ENCODE results near the gene MKI67.
A peak's percentile ranks its signal among the peaks of the same experiment; 100 is the strongest.

The MKI67 gene

DNA sequence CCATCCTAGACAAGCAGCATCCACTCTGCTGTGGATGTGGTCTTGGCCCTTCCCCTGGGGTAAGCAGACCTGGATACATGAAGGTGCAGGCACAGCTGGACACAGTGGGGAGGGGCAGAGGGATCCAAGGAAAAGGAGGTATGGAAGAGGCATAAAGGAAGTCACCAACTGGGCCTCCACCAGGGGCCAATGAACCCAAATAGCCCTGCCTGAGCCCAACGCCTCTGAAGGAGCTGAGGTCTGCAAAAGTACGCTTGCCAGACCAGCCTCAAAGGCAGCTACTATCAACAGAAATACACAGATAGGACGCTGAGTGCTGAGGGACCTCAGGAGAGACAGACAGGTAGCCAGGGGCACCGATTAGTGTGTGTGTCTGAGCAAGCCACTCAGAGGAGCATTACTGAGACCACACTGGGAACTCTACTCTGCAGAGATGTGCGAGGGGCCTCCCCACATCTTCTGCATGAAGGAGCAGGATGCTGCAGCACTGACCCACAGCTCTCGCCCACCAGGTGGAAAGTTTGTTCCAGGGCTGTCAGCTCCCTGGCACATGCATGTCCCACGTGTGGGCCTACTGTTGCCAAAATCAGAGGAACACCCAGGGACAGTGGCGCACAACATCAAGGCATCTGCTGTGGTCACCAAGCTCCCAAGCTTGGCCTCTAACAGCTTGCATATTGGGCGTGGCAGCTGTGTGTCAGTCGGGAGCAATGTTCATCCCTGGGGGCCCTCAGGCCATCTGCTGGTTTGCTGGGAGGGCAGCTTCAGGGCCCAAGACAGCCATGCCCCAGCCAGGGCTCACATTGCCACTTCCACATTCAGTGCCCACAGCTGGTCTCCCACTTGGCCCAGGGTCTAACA, 40.0 kb downstream of the MKI67 start:
- H3K27ac ChIP-seq: peak overlapping the region; percentile 51
- DNase-seq (ENCODE audit: low read depth, low spot score): no peak

GRCh38 chr10:128084991-128085390, 41.2 kb downstream of the MKI67 start:
- H3K27ac ChIP-seq: no peak overlapping the region
- no peak for DNase-seq (ENCODE audit: low read depth, low spot score)

DNA sequence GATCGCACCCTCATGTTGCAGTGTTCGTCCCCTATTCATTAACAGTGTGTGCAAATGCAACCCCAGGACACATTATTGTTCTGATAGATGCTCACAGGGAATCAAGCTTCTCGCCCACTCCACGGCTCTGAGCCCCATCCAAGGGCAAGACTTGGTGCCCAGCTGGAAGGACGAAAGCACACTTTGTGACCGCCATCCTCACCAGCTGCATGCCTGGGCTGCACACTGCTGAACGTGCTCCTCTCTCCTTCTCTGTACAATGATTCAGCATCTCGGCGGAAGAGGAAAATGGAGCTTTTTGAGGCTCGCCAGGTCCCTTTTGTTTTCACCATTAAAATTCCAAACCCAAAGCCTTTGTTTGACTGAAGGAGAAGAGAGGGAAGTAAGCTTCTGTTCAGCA, 41.9 kb downstream of the MKI67 start:
- no peak for DNase-seq (ENCODE audit: low read depth, low spot score)
- H3K27ac ChIP-seq: no peak overlapping the region

GRCh38 chr10:128083191-128083895, 42.9 kb downstream of the MKI67 start:
- no peak overlapping the region for H3K27ac ChIP-seq
- no peak for DNase-seq (ENCODE audit: low read depth, low spot score)

DNA sequence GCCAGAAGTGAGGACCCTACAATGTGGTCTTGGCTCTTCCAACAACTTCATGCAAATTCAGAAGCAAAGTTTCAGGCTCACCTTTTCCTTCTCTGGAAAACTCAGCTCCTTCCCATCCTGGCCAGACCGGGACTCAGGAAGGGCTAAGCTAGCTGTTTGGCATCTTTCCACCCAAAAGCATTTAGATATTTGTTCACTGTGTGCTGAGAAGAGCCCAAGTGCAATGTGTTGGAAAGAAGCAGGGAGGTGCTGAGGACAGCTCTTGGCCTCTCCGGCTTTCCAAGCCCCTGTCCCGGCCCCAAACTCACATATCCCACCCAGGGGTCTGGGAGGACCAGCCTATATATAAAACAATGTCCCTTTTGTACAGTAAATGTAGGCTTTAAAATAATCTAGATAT, 44.5 kb downstream of the MKI67 start:
- DNase-seq (ENCODE audit: low read depth, low spot score): no peak
- H3K27ac ChIP-seq: no peak overlapping the region

- no peak for DNase-seq (ENCODE audit: low read depth, low spot score)
- no peak overlapping the region for H3K27ac ChIP-seq
Measured at GRCh38 chr10:128081222-128081621, 45.0 kb downstream of the MKI67 start.

DNA sequence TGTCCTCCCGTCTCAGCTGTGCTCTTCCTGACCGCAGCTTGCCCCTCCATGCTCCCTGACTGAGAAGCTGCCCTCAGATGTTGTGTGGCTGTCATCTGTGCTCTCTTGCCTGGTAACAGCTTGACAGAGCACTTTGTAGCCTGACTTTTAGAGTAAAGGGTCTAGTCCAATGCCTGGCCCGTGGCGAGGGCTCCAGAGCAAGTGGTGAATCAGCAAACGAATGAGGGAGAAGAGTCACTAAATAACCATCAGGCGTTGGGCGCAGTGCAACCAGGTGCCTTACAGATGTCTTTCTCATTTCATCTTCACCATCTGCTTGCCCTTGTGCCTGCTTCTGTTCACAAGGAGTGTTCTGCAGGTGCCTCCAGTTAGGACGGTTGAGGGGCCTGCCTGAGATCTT, 45.6 kb downstream of the MKI67 start:
- DNase-seq (ENCODE audit: low read depth, low spot score): no peak
- H3K27ac ChIP-seq: no peak overlapping the region

DNA sequence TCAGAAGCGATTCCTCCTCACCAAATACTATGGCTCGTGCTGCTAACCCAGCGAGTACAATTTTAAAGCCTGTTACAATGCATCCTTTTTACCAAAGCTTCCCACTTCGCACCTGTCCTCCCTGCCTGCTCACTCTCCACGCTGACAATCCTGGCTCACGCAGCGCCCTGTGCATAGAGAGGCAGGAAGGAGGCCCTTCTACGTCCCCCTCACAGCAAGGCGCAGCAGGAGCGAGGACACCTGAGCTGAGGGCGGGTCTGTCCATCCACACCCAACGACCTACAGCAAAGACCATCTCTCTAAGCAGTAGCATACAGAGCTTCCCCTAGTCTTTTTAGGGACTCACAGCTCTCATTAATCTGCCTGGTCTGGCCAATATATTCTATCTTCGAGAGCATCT, 46.0 kb downstream of the MKI67 start:
- no peak overlapping the region for H3K27ac ChIP-seq
- DNase-seq (ENCODE audit: low read depth, low spot score): no peak

DNA sequence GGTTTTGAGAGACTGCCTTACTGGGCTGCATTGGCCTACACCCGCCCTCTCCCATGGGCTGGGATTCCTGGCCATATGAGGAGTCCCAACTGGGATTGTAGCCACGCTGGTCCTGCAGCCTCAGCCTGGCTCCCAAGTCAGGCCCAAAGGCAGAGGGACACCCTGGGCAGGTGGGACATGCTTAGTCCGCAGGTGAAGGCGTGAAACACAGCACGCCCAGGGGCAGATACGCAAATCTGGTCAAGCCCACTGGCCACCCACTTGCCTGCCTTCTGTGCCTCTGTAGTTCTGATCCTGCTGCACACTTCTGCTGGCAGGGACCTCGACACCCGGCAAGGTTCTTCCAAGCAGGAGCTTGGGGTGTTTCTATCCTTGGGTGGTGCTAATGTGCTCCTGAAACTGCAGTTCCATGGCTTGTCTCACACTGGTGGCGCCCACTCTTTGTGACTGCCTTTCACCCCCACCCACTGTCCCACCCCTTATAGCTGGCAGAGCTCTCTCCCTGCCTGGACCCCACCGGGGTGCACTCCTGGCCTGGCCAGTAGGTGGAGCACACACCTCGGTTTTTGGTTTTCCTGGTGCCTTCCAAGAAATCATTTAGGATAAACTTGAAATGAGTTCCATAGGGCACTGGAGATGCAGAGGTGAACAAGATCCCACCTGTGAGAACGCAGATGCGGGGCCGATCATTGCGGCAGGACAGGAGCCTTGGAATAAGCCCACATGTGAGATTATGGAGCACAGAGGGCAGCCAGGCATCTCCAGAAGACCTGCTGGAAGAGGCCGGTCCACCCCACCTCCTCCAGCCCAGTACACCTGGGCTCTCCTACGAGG, 47.9 kb downstream of the MKI67 start:
- H3K27ac ChIP-seq: no peak overlapping the region
- DNase-seq (ENCODE audit: low read depth, low spot score): no peak

GRCh38 chr10:128077155-128077875, 48.9 kb downstream of the MKI67 start:
- DNase-seq (ENCODE audit: low read depth, low spot score): no peak
- H3K27ac ChIP-seq: no peak overlapping the region

DNA sequence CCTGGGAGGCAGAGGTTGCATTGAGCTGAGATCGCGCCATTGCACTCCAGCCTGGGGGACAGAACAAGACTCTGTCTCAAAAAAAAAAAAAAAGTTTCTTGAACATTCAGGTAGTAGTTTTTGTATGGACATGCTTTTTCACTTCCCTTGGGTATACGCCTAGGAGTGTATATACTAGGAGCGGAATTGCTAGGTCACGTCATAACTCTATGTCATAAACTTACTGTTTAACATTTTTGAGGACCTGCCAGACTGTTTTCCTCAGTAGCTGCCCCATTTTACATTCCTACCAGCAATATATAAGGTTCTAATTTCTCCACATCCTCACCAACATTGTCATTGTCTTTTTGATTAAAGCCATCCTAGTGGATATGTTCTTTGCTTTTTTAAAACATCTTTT, 51.6 kb downstream of the MKI67 start:
- H3K27ac ChIP-seq: no peak overlapping the region
- no peak for DNase-seq (ENCODE audit: low read depth, low spot score)

DNA sequence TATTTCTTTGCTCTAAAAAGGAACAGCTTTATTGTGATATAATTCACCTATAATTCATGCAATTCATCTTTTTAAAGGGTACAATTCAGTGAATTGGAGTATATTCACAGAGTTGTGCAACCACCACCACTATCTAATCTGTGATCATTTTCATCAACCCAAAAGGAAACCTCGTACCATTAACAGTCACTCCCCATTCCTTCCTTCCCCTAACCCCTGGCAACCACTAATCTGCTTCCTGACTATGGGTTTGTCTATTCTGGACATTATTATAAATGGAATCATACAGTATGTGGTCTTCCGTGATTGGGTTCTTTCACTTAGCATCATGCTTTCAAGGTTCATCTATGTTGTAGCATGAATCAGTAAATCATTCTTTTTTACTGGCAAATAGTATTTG, 52.3 kb downstream of the MKI67 start:
- DNase-seq (ENCODE audit: low read depth, low spot score): no peak

DNA sequence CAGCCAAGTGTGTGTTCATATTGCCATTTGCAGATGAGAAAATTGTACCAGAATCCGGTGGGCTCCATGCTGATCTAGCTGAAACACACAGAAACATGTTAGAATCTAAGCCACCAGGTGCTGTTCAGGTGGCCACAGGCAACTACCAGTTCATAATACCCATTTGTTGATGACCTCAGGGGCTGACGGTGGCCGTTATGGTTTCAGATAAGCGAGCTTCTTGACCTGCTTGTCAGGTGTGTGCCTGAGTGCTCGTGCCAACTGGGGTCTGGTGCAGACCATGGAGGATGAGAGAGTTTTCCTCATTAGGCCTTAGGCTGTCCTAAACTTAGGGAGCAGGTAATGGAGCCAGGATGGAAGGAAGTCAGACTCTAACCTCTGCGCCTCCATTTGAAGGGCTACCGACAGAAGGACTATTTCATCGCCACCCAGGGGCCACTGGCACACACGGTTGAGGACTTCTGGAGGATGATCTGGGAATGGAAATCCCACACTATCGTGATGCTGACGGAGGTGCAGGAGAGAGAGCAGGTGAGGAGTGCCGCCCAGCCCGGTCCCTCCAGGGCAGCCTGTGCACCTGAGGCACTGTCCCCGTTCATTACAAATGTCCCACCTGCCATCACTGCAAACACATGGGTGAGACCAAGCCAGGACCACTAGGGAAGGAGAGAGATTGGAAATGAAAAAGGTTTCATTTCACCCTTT, 53.1 kb downstream of the MKI67 start:
- no peak for DNase-seq (ENCODE audit: low read depth, low spot score)

More for the DNA sequence above, 52.3 kb downstream of the MKI67 start:
- no peak overlapping the region for H3K27ac ChIP-seq

GRCh38 chr10:128072046-128072445, 54.2 kb downstream of the MKI67 start:
- no peak overlapping the region for H3K27ac ChIP-seq
- DNase-seq (ENCODE audit: low read depth, low spot score): no peak

More for the DNA sequence above, 53.1 kb downstream of the MKI67 start:
- H3K27ac ChIP-seq: no peak overlapping the region

- DNase-seq (ENCODE audit: low read depth, low spot score): no peak
- no peak overlapping the region for H3K27ac ChIP-seq
Measured at GRCh38 chr10:128071417-128071782, 54.8 kb downstream of the MKI67 start.

- H3K27ac ChIP-seq: no peak overlapping the region
- DNase-seq (ENCODE audit: low read depth, low spot score): no peak
Measured at GRCh38 chr10:128070721-128071416, 55.4 kb downstream of the MKI67 start.

DNA sequence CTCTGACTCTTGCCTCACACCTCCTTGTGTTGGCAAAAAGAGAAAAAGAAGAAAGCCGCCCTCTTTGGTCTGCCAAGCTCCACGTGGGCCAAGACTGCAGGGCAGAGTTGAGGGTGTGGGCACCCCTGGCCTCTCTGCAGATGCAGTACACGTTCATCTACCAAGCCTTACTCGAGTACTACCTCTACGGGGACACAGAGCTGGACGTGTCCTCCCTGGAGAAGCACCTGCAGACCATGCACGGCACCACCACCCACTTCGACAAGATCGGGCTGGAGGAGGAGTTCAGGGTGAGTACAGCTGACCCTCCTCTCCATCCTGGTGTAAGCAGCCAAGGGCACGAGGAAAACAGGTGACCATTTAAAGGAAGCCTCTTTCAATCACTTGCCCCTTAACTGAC, 56.1 kb downstream of the MKI67 start:
- DNase-seq (ENCODE audit: low read depth, low spot score): no peak
- peak overlapping the region; percentile 1 for H3K27ac ChIP-seq

DNA sequence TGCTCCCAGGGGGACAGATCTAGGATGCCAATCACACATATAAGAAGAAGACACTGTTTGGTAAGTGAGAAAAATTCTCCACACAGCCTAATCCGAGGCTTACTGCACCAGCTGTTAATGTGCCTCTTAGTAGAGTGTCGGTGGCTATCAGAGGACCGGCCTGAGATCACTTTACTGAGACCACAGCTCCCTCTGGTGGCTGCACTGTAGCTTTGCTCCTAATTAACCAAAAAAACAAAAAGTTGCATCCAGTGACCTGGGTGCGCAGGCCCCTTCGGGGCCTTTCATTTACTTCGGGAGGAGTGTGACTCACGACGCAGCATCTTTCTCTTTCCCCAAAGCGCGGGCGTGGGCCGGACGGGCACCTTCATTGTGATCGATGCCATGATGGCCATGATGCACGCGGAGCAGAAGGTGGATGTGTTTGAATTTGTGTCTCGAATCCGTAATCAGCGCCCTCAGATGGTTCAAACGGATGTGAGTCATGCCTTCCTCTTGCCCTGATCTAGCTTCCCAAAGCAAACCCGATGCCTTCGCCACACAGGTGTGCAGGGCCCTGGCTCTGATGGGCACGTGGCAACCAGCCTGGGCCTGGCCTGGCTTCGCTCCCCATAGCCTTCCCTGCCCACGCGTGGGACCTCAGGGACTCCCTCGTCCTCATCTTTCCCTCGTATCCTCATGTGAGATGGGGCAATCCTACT, 56.7 kb downstream of the MKI67 start:
- H3K27ac ChIP-seq: peak overlapping the region; percentile 1
- DNase-seq (ENCODE audit: low read depth, low spot score): no peak
